ENCODE measurements around the gene PRSS12.

DNA sequence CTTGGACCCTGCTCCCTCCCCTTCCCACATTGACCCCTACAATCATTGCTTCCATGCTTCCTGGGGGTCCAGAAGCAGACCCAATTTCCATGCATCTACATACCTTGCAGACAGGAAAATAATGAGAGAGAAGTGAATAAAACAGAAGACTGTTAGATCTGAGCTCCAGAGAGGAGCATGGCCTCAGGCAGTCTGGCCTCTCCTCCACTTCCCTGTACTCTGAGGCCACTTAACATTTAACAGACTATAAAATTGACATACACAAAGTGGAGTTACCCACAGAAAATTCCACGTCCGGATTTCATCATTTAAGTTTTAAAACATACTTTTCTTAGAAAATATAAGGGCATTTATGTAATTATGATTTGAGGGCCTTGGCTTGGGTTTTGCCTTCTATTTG is 2.1 kb upstream of the PRSS12 start:
- TF ChIP-seq EZH2phosphoT487 (IDR thresholded peaks at IDR 0.05; ENCODE audit: insufficient read depth, low read depth): no peak
- TF ChIP-seq EZH2 (IDR thresholded peaks at IDR 0.05; ENCODE audit: insufficient read depth, poor library complexity, severe bottlenecking): no peak
